Uterus (tissue), 2 donors: ENCODE results near the gene SMOC2.

Experiments
- POLR2A ChIP-seq, 2 donors: fragments of 450-650 bp; IDR thresholded peaks; one replicate each; pipeline ENCODE4 v1.6.1; 2016; ENCODE audit warnings: antibody characterized with exemption in 2 of 2, mild to moderate bottlenecking in 1 of 2, moderate library complexity in 1 of 2
- TF ChIP-seq, protein P1 (sequence below), 4 experiments: fragments of 200-600 bp in 2 of 4; fragments of 450-650 bp in 2 of 4; sonication (generic) in 2 of 4; IDR thresholded peaks; one replicate each; pipeline ENCODE4 v1.5.1; 2016 to 2019; ENCODE audit warnings: antibody characterized with exemption in 4 of 4, mild to moderate bottlenecking in 2 of 4, moderate library complexity in 1 of 4

GRCh38 chr6:168663041-168663440 is 222.1 kb downstream of the SMOC2 start:
- no peak for TF ChIP-seq POLR2A (IDR thresholded peaks at IDR 0.05)
- TF ChIP-seq, protein P1, sequence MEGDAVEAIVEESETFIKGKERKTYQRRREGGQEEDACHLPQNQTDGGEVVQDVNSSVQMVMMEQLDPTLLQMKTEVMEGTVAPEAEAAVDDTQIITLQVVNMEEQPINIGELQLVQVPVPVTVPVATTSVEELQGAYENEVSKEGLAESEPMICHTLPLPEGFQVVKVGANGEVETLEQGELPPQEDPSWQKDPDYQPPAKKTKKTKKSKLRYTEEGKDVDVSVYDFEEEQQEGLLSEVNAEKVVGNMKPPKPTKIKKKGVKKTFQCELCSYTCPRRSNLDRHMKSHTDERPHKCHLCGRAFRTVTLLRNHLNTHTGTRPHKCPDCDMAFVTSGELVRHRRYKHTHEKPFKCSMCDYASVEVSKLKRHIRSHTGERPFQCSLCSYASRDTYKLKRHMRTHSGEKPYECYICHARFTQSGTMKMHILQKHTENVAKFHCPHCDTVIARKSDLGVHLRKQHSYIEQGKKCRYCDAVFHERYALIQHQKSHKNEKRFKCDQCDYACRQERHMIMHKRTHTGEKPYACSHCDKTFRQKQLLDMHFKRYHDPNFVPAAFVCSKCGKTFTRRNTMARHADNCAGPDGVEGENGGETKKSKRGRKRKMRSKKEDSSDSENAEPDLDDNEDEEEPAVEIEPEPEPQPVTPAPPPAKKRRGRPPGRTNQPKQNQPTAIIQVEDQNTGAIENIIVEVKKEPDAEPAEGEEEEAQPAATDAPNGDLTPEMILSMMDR (IDR thresholded peaks at IDR 0.05): no peak
